ENCODE results near the gene STOX2. TPM values are rescaled to one million over a fixed set of nuclear protein-coding genes. Genes with fewer than 3 reads are reported as not detected.

STOX2 gene
- total RNA-seq, 1 donor: 0.36 TPM

GRCh38 chr4:184000457-184001396 is 95.6 kb downstream of the STOX2 start:
- H3K9me3 ChIP-seq (ENCODE audit: low read depth, low read length): no peaks in the 10 kb centered on the region
- no peaks in the 10 kb centered on the region for H3K4me1 ChIP-seq (ENCODE audit: insufficient read depth, low read length)
- no peak overlapping the region for H3K4me2 ChIP-seq (ENCODE audit: insufficient read depth, low read length)
- no peaks in the 10 kb centered on the region for H3K79me2 ChIP-seq (ENCODE audit: insufficient read depth, low read length)
- H2AFZ ChIP-seq (ENCODE audit: low read length): no peak overlapping the region
- TF ChIP-seq, protein P1, sequence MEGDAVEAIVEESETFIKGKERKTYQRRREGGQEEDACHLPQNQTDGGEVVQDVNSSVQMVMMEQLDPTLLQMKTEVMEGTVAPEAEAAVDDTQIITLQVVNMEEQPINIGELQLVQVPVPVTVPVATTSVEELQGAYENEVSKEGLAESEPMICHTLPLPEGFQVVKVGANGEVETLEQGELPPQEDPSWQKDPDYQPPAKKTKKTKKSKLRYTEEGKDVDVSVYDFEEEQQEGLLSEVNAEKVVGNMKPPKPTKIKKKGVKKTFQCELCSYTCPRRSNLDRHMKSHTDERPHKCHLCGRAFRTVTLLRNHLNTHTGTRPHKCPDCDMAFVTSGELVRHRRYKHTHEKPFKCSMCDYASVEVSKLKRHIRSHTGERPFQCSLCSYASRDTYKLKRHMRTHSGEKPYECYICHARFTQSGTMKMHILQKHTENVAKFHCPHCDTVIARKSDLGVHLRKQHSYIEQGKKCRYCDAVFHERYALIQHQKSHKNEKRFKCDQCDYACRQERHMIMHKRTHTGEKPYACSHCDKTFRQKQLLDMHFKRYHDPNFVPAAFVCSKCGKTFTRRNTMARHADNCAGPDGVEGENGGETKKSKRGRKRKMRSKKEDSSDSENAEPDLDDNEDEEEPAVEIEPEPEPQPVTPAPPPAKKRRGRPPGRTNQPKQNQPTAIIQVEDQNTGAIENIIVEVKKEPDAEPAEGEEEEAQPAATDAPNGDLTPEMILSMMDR (IDR thresholded peaks at IDR 0.05; ENCODE audit: extremely low read depth, low read depth, low read length): no peak
- no peaks in the 10 kb centered on the region for H4K20me1 ChIP-seq (ENCODE audit: insufficient read depth, low read length)
- H3K4me3 ChIP-seq (ENCODE audit: insufficient read depth, low read length): no peak overlapping the region
- H3K27ac ChIP-seq (ENCODE audit: low read depth, low read length): no peak overlapping the region
- H3K36me3 ChIP-seq (ENCODE audit: insufficient read depth, low read length): no peaks in the 10 kb centered on the region
- no peaks in the 10 kb centered on the region for H3K27me3 ChIP-seq (ENCODE audit: insufficient read depth, low read length)
- DNase-seq (ENCODE audit: insufficient read length, low spot score, missing footprints): no peak

- no peaks in the 10 kb centered on the region for H3K79me2 ChIP-seq (ENCODE audit: insufficient read depth, low read length)
- no peaks in the 10 kb centered on the region for H3K9me3 ChIP-seq (ENCODE audit: low read depth, low read length)
- no peak for DNase-seq (ENCODE audit: insufficient read length, low spot score, missing footprints)
- no peaks in the 10 kb centered on the region for H4K20me1 ChIP-seq (ENCODE audit: insufficient read depth, low read length)
- TF ChIP-seq, protein P1 (IDR thresholded peaks at IDR 0.05; ENCODE audit: extremely low read depth, low read depth, low read length): no peak
- no peak overlapping the region for H2AFZ ChIP-seq (ENCODE audit: low read length)
- no peaks in the 10 kb centered on the region for H3K27me3 ChIP-seq (ENCODE audit: insufficient read depth, low read length)
- no peaks in the 10 kb centered on the region for H3K36me3 ChIP-seq (ENCODE audit: insufficient read depth, low read length)
- no peak overlapping the region for H3K4me2 ChIP-seq (ENCODE audit: insufficient read depth, low read length)
- no peak overlapping the region for H3K4me3 ChIP-seq (ENCODE audit: insufficient read depth, low read length)
- no peaks in the 10 kb centered on the region for H3K4me1 ChIP-seq (ENCODE audit: insufficient read depth, low read length)
- no peak overlapping the region for H3K27ac ChIP-seq (ENCODE audit: low read depth, low read length)
Measured at GRCh38 chr4:184003433-184003832, 98.3 kb downstream of the STOX2 start.

- no peaks in the 10 kb centered on the region for H3K4me1 ChIP-seq (ENCODE audit: insufficient read depth, low read length)
- no peaks in the 10 kb centered on the region for H3K27me3 ChIP-seq (ENCODE audit: insufficient read depth, low read length)
- no peaks in the 10 kb centered on the region for H3K79me2 ChIP-seq (ENCODE audit: insufficient read depth, low read length)
- H3K9me3 ChIP-seq (ENCODE audit: low read depth, low read length): no peaks in the 10 kb centered on the region
- no peak overlapping the region for H3K4me2 ChIP-seq (ENCODE audit: insufficient read depth, low read length)
- H3K27ac ChIP-seq (ENCODE audit: low read depth, low read length): no peak overlapping the region
- DNase-seq (ENCODE audit: insufficient read length, low spot score, missing footprints): no peak
- TF ChIP-seq, protein P1 (IDR thresholded peaks at IDR 0.05; ENCODE audit: extremely low read depth, low read depth, low read length): no peak
- H4K20me1 ChIP-seq (ENCODE audit: insufficient read depth, low read length): no peaks in the 10 kb centered on the region
- no peak overlapping the region for H2AFZ ChIP-seq (ENCODE audit: low read length)
- no peak overlapping the region for H3K4me3 ChIP-seq (ENCODE audit: insufficient read depth, low read length)
- no peaks in the 10 kb centered on the region for H3K36me3 ChIP-seq (ENCODE audit: insufficient read depth, low read length)
Measured at GRCh38 chr4:184007891-184008290, 102.8 kb downstream of the STOX2 start.

GRCh38 chr4:184010696-184011095 is 105.6 kb downstream of the STOX2 start:
- Histone ChIP-seq H3K79me2 (ENCODE audit: insufficient read depth, low read length) (no peaks in the 10 kb centered on the region), H3K4me1 (ENCODE audit: insufficient read depth, low read length) (no peaks in the 10 kb centered on the region), H4K20me1 (ENCODE audit: insufficient read depth, low read length) (no peaks in the 10 kb centered on the region), H3K4me3 (ENCODE audit: insufficient read depth, low read length) (no peak overlapping the region), H3K4me2 (ENCODE audit: insufficient read depth, low read length) (no peak overlapping the region), H3K36me3 (ENCODE audit: insufficient read depth, low read length) (no peaks in the 10 kb centered on the region), H3K9me3 (ENCODE audit: low read depth, low read length) (no peaks in the 10 kb centered on the region), H2AFZ (ENCODE audit: low read length) (no peak overlapping the region), H3K27me3 (ENCODE audit: insufficient read depth, low read length) (no peaks in the 10 kb centered on the region), H3K27ac (ENCODE audit: low read depth, low read length) (no peak overlapping the region)
- DNase-seq (ENCODE audit: insufficient read length, low spot score, missing footprints): no peak
- TF ChIP-seq, protein P1 (IDR thresholded peaks at IDR 0.05; ENCODE audit: extremely low read depth, low read depth, low read length): no peak

Measured in osteoblast (primary cell).